Coronary artery (tissue), 2 donors: Measurements from ENCODE around the gene MYOF.

Experiments used
- DNase-seq: peaks from one replicate; pipeline ENCODE4 v3.0.0-alpha.2; 2017; ENCODE audit warnings: low spot score
- H3K27ac ChIP-seq, 2 donors: fragments of 200-600 bp; sonication (generic); one replicate each; pipeline ENCODE4 v1.5.1; 2016 to 2019
- H3K4me3 ChIP-seq: fragments of 200-600 bp; sonication (generic); 2 replicates; pipeline ENCODE4 v1.5.1; 2016; ENCODE audit warnings: mild to moderate bottlenecking, moderate library complexity
- TF ChIP-seq, protein P1 (sequence below): fragments of 200-600 bp; sonication (generic); IDR thresholded peaks from one replicate; pipeline ENCODE4 v1.5.1; 2019; ENCODE audit warnings: antibody characterized with exemption

MYOF gene

DNA sequence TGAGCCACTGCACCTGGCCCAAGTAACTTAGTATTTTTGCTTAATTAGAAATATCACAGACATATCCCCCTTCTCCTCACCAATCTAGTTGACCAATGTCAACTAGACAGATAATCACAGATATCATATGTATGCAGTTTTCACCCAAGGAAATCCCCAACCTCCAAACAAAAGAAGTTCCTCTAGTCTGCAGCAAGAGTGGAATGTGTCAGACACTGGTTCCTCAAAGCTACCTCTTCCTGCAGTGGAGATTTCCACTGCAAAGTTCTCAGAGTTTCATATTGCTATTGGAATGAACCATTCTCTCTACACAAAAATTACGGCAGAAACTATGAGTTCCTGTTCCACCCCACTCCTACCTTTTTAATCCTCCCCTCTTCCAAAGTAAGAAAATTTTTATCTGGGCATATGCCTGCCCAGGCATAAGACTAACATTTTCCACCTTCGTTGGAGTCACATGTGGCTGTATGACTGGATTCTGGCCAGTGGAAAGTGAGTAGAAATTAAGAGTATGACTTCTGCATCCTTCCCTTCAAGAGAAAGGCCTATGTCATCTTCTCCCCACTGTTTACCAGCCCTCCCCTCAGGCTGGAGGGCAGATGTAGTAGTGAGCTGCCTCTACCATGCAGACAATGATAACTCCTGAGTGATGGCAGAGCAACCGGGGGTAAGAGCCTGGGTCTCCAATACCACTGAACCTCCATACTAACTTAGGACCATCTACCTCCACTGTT, 103.0 kb downstream of the MYOF start:
- Histone ChIP-seq H3K4me3 (no peak overlapping the region), H3K27ac (peak overlapping the region; percentile 63 to 79)
- DNase-seq = no peak
- TF ChIP-seq, protein P1, sequence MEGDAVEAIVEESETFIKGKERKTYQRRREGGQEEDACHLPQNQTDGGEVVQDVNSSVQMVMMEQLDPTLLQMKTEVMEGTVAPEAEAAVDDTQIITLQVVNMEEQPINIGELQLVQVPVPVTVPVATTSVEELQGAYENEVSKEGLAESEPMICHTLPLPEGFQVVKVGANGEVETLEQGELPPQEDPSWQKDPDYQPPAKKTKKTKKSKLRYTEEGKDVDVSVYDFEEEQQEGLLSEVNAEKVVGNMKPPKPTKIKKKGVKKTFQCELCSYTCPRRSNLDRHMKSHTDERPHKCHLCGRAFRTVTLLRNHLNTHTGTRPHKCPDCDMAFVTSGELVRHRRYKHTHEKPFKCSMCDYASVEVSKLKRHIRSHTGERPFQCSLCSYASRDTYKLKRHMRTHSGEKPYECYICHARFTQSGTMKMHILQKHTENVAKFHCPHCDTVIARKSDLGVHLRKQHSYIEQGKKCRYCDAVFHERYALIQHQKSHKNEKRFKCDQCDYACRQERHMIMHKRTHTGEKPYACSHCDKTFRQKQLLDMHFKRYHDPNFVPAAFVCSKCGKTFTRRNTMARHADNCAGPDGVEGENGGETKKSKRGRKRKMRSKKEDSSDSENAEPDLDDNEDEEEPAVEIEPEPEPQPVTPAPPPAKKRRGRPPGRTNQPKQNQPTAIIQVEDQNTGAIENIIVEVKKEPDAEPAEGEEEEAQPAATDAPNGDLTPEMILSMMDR = no peak

DNA sequence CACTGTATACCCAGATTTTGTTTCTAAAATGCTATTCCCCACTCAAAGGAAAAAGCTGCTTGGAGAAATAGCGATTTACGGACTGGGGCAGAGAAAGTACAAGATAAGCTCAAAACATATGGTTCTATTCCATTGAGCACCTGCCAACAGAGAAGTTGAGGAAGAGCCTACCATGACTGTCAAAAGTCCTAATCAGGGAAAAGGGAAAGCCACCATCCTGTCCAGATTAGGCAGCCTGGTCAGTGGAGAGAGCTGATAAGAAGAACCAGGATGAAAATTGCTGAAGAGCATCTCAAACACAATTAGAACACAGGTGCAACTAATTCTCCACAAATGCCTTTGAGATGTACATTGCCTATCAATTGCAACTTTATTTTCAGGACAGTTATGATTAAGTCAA, 104.1 kb downstream of the MYOF start:
- TF ChIP-seq, protein P1 = no peak
- no peak overlapping the region for H3K27ac ChIP-seq
- no peak for DNase-seq
- no peak overlapping the region for H3K4me3 ChIP-seq

DNA sequence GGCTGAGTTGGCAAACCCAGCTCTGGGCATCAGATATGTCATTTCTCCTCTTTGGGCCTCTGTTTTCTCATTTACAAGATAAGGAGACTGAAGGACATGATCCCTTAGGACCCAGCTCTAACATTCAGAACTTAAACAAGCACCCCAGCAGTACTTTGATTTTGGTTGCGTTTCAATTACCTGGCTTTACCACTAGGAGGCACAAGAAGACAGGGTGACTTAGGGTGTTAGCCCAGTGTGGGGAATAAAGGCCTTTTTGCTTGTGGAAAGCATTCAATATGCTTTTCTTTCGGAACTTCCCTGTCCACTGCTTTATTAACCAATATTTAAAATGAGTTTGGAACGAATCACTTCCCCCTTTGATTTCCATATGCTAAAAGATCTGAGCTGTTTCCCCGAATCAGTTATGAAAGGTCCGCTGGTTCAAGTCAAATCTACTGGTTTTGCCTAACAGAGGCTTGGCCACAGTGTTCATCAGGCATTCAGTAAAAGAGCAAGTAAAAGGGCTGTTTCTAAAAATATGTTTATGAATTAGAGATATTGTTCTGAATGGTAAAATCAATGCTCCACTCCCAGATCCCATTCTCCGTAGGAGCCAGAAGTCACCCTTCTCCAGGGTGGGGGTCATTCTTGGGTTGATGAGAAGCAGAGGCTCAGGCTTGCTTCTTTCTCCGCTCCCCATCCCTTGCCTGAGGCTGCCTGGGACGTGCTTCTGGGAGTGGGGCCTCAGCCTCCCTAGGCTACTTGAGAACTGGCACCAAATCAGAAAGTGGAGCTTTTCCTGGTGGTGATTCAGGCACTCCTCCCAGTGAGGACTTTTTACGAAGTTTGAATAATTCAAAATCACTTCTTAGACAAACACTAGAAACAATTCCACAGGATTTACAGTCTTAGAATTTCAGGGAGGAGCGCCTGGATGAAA, 105.5 kb downstream of the MYOF start:
- peak overlapping the region; percentile 66 to 89 for H3K27ac ChIP-seq
- H3K4me3 ChIP-seq = peak overlapping the region; percentile 45
- TF ChIP-seq, protein P1 = peak; percentile 92
- no peak for DNase-seq

DNA sequence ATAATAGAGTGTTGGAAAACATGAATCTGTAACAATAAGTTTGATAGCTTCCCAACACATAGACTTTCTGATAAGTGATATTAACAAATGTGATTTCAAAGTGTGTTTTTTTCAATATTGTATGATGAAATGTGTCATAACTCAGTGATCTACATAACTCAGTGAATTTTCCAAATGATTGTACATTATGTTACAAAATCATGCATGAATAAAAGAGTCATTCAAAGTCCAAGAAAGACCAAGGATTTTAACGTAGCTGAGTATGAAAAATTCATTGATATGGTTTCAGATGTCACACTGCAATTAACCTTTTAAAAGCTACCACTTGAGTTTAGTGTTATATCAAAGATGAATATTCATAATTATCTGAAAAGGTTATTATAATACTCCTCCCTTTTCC, 111.2 kb downstream of the MYOF start:
- DNase-seq = no peak
- TF ChIP-seq, protein P1 = no peak
- Histone ChIP-seq H3K4me3 (no peak overlapping the region), H3K27ac (no peak overlapping the region)

DNA sequence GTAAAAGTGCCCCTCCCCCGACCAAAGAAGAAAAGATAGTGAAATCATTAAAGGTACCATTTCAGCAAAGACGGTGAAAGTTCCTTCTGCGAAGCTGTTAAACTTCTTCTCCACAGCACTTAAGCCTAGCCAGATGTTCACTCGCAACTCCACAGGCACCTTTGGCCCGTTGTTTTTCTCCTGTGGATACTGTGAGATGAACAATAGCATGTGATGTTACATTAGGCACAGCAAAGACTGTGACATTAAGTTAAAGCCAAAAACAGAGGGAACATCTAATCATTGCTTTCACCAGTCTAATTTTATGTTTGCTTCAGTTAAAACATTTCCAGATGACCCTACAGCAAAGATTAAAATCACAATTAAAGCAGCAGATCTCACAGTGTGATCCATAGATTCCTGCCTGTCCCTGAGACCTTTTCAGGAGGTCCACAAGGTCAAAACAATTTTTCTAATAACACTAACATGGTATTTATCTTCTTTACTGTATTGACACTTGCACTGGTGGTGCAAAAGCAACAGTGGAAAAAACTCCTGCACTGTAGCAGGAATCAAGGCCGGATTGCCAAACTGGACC, 112.5 kb downstream of the MYOF start:
- no peak overlapping the region for H3K27ac ChIP-seq
- H3K4me3 ChIP-seq = no peak overlapping the region
- DNase-seq = no peak
- TF ChIP-seq, protein P1 = no peak

DNA sequence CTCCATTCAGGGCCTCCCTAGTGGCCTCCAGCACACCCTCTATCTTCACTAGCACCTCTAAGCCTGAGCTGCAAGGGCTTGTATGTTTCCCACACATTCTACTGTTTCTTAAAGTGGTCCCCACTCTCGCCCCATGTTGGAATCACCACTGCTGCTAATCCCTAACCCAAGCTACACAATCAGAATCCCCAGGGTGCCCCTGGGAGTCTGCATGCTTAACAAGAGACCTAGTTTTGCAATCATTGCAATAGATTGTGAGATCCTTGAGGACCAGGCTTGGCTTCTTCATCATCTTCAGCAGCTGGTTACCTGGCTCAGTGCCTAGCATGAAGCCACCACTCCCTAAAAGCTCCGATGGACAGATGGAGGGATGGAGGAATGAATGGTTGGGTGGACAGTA, 113.9 kb downstream of the MYOF start:
- no peak overlapping the region for H3K27ac ChIP-seq
- TF ChIP-seq, protein P1 = no peak
- H3K4me3 ChIP-seq = no peak overlapping the region
- DNase-seq = no peak
